GM12891 (cell line): ENCODE results near the gene ALG13.
"Not testable (repeated sequence)": the region's sequence is repeated elsewhere in the genome, so short reads cannot be mapped to it uniquely, and the experiment has no call there.

Experiments
- PAX5 ChIP-seq: IDR thresholded peaks from 2 replicates; pipeline ENCODE4 v1.6.1; 2011; ENCODE audit warnings: low read length, moderate library complexity, mild to moderate bottlenecking; ENCODE audit not compliant: insufficient read depth, severe bottlenecking
- POLR2A ChIP-seq: IDR thresholded peaks from 2 replicates; pipeline ENCODE4 v1.6.1; 2011; ENCODE audit warnings: low read depth, low read length, control low read depth
- POLR2AphosphoS5 ChIP-seq: IDR thresholded peaks from 2 replicates; pipeline ENCODE4 v1.6.1; 2011; ENCODE audit warnings: low read depth, low read length, control low read depth
- POU2F2 ChIP-seq: IDR thresholded peaks from 2 replicates; pipeline ENCODE4 v1.6.1; 2011; ENCODE audit warnings: low read depth, mild to moderate bottlenecking, control low read depth, low read length, moderate library complexity
- TAF1 ChIP-seq: IDR thresholded peaks from 2 replicates; pipeline ENCODE4 v1.6.1; 2011; ENCODE audit warnings: low read depth, low read length, control low read depth

DNA sequence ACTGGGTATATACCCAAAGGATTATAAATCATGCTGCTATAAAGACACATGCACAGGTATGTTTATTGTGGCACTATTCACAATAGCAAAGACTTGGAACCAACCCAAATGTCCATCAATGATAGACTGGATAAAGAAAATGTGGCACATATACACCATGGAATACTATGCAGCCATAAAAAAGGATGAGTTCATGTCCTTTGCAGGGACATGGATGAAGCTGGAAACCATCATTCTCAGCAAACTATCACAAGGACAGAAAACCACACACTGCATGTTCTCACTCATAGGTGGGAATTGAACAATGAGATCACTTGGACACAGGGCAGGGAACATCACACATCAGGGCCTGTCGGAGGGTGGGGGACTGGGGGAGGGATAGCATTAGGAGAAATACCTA lies 109.1 kb downstream of the ALG13 start:
- not testable (repeated sequence) for TF ChIP-seq POLR2AphosphoS5, PAX5, POLR2A, POU2F2, TAF1
